ENCODE results near the gene CBX4. TPM values are rescaled to one million over a fixed set of nuclear protein-coding genes. Genes with fewer than 3 reads are reported as not detected.

Gene CBX4
- total and polyA plus RNA-seq, 8 donors = 11.1 to 22.3 (median 17.0) TPM

GRCh38 chr17:79822583-79823124, 16.6 kb downstream of the CBX4 start:
- H3K27me3 ChIP-seq = peaks cover 0 to 18% of the 10 kb centered on the region in 2 donors
- H3K27ac ChIP-seq = no peak overlapping the region
- intact Hi-C loops (cut with DNase I) = no loop called here

GRCh38 chr17:79821331-79822095, 17.7 kb downstream of the CBX4 start:
- intact Hi-C loops (cut with DNase I) = no loop called here
- no peak for TF ChIP-seq CTCF (IDR thresholded peaks at IDR 0.05)
- H3K9me3 ChIP-seq = no peaks in the 10 kb centered on the region
- no peak for DNase-seq
- H3K27me3 ChIP-seq = peaks cover under 1 to 29% of the 10 kb centered on the region in 2 donors
- H3K36me3 ChIP-seq = no peaks in the 10 kb centered on the region
- no peak overlapping the region for H3K27ac ChIP-seq
- peaks cover 0 to 9% of the 10 kb centered on the region in 2 donors for H3K4me1 ChIP-seq
- H3K4me3 ChIP-seq = no peak overlapping the region
- no peak for ATAC-seq

More at GRCh38 chr17:79822583-79823124, 16.6 kb downstream of the CBX4 start:
- H3K4me1 ChIP-seq = peaks cover 0 to 14% of the 10 kb centered on the region in 2 donors
- no peak for DNase-seq
- no peaks in the 10 kb centered on the region for H3K36me3 ChIP-seq
- no peak for ATAC-seq
- no peaks in the 10 kb centered on the region for H3K9me3 ChIP-seq
- no peak overlapping the region for H3K4me3 ChIP-seq
- no peak for TF ChIP-seq CTCF (IDR thresholded peaks at IDR 0.05)

GRCh38 chr17:79820959-79821330, 18.3 kb downstream of the CBX4 start:
- no peak overlapping the region for H3K27ac ChIP-seq
- no peaks in the 10 kb centered on the region for H3K9me3 ChIP-seq
- H3K27me3 ChIP-seq = peaks cover 6 to 35% of the 10 kb centered on the region in 2 donors
- no peak for TF ChIP-seq CTCF (IDR thresholded peaks at IDR 0.05)
- H3K4me1 ChIP-seq = peaks cover 0 to 3% of the 10 kb centered on the region in 2 donors
- ATAC-seq (no peak), DNase-seq (no peak)
- intact Hi-C loops (cut with DNase I) = no loop called here
- no peak overlapping the region for H3K4me3 ChIP-seq
- H3K36me3 ChIP-seq = no peaks in the 10 kb centered on the region

- H3K36me3 ChIP-seq = no peaks in the 10 kb centered on the region
- ATAC-seq (no peak), DNase-seq (no peak)
- H3K27me3 ChIP-seq = peaks cover 19 to 47% of the 10 kb centered on the region in 2 donors
- H3K9me3 ChIP-seq = no peaks in the 10 kb centered on the region
- no peak overlapping the region for H3K4me3 ChIP-seq
- no peak for TF ChIP-seq CTCF (IDR thresholded peaks at IDR 0.05)
- H3K27ac ChIP-seq = no peak overlapping the region
- peaks cover 7 to 10% of the 10 kb centered on the region in 2 donors for H3K4me1 ChIP-seq
- intact Hi-C loops (cut with DNase I) = no loop called here
Measured at GRCh38 chr17:79819534-79820276, 19.5 kb downstream of the CBX4 start.

- intact Hi-C loops (cut with DNase I) = no loop called here
- Histone ChIP-seq H3K36me3 (no peaks in the 10 kb centered on the region), H3K27me3 (peaks cover 25 to 53% of the 10 kb centered on the region in 2 donors), H3K4me3 (no peak overlapping the region), H3K4me1 (peaks cover 12 to 17% of the 10 kb centered on the region in 2 donors), H3K9me3 (no peaks in the 10 kb centered on the region), H3K27ac (no peak overlapping the region)
- ATAC-seq = no peak
- no peak for TF ChIP-seq CTCF (IDR thresholded peaks at IDR 0.05)
- DNase-seq = no peak
Measured at GRCh38 chr17:79819085-79819484, 20.2 kb downstream of the CBX4 start.
